Spleen (tissue), 11 donors: ENCODE data around the gene SLC22A2. TPM values are rescaled to one million over a fixed set of nuclear protein-coding genes. Genes with fewer than 3 reads are reported as not detected.

Source experiments
- DNase-seq: peaks from one replicate; pipeline ENCODE4 v3.0.0-alpha.2; 2020
- H3K27ac ChIP-seq, 8 donors: fragments of 200-600 bp; sonication (generic) in 7 of 8; 1 replicate in 4 of 8; 2 replicates in 4 of 8; pipeline versions ENCODE4 v1.5.0 to v1.8.0; 2016 to 2021; ENCODE audit warnings: inconsistent platforms in 4 of 8, mild to moderate bottlenecking in 4 of 8, moderate library complexity in 1 of 8
- H3K27me3 ChIP-seq, 7 donors: fragments of 200-600 bp; sonication (generic) in 6 of 7; replicated peaks in 1 of 7; 1 replicate in 4 of 7; 2 replicates in 3 of 7; pipeline versions ENCODE4 v1.5.0 to v1.8.0; 2016 to 2021; ENCODE audit warnings: inconsistent platforms in 3 of 7, mild to moderate bottlenecking in 1 of 7
- H3K36me3 ChIP-seq, 6 donors: fragments of 200-600 bp; sonication (generic) in 5 of 6; 1 replicate in 4 of 6; 2 replicates in 2 of 6; pipeline versions ENCODE4 v1.5.0 to v1.8.0; 2016 to 2021; ENCODE audit warnings: inconsistent platforms in 2 of 6
- H3K4me1 ChIP-seq, 6 donors: fragments of 200-600 bp; sonication (generic) in 5 of 6; 1 replicate in 3 of 6; 2 replicates in 3 of 6; pipeline versions ENCODE4 v1.5.0 to v1.8.0; 2016 to 2021; ENCODE audit warnings: inconsistent platforms in 3 of 6
- H3K4me3 ChIP-seq, 8 donors: fragments of 200-600 bp; sonication (generic) in 7 of 8; 1 replicate in 4 of 8; 2 replicates in 4 of 8; pipeline versions ENCODE4 v1.5.0 to v1.8.0; 2016 to 2021; ENCODE audit warnings: inconsistent platforms in 4 of 8, mild to moderate bottlenecking in 4 of 8, moderate library complexity in 2 of 8
- H3K9me3 ChIP-seq, 8 donors: fragments of 200-600 bp; sonication (generic) in 7 of 8; 1 replicate in 4 of 8; 2 replicates in 4 of 8; pipeline versions ENCODE4 v1.5.0 to v1.8.0; 2016 to 2021; ENCODE audit warnings: inconsistent platforms in 4 of 8
- CTCF ChIP-seq, 11 experiments: fragments of 200-600 bp in 7 of 11; fragments of 450-650 bp in 4 of 11; sonication (generic) in 4 of 11; IDR thresholded peaks in 8 of 11; conservative IDR thresholded peaks in 3 of 11; 1 replicate in 7 of 11; 2 replicates in 4 of 11; pipeline versions ENCODE4 v1.4.0 to v1.8.0; 2016 to 2021; ENCODE audit warnings: antibody characterized with exemption in 11 of 11, inconsistent platforms in 4 of 11, mild to moderate bottlenecking in 1 of 11
- POLR2A ChIP-seq, 3 donors: fragments of 450-650 bp; IDR thresholded peaks; one replicate each; pipeline ENCODE4 v1.5.1; 2017; ENCODE audit warnings: antibody characterized with exemption in 3 of 3, mild to moderate bottlenecking in 1 of 3
- POLR2AphosphoS5 ChIP-seq, 3 donors: sonication (generic); formaldehyde crosslinking; IDR thresholded peaks; one replicate each; pipeline ENCODE4 v1.5.1; 2017; ENCODE audit warnings: antibody characterized with exemption in 3 of 3
- WGBS, 5 donors: extraction: QIAGEN DNeasy Blood & Tissue Kit in 3 of 5; methylation state at CpG; one replicate each; pipeline versions ENCODE4 v1.1.5 to v1.1.7; 2013 to 2018; 5-methylcytosine and 5-hydroxymethylcytosine counted together
- intact Hi-C: fragments of 100-400 bp; cut with DNase I; formaldehyde crosslinking; loops from one replicate; pipeline ENCODE4 v1.15.0; 2023; ENCODE audit warnings: low total_unique reads
- polyA plus RNA-seq, 3 donors: library from polyadenylated mRNA; stranded (reverse); fragments of 200-250 nt; gene quantifications; one replicate each; pipeline ENCODE4 v1.2.1, GENCODE V29; 2013
- total RNA-seq, 7 donors: library from RNA; depleted of rRNA in 3 of 7; stranded (reverse); fragments of >200 nt in 3 of 7; fragmentation: NEBNext Ultra II Directional in 4 of 7; extraction: Animal tissue kit (Norgen Biotek cat#: 25700) in 4 of 7; gene quantifications; one replicate each; pipeline versions ENCODE4 v1.1.0 to v1.2.1, GENCODE V29; 2016 to 2021
- donor health status: healthy with polysubstance abuse.
- donor health status: DM: no; HTN: no; CAD: no; lungs with moderate emphysema.
- donor health status: DM: no; HTN: no; CAD: no.
- donor health status: Bipolar disorder and iron deficiency.
- donor health status: healthy.
- donor health status: DM: no; HTN: no; CAD: no.
- donor health status: DM: yes; HTN: yes; CAD: no.

SLC22A2 gene
- total and polyA plus RNA-seq, 10 donors = not detected

- Histone ChIP-seq H3K27ac (no peak overlapping the region), H3K4me3 (no peak overlapping the region), H3K36me3 (no peaks in the 10 kb centered on the region), H3K4me1 (no peaks in the 10 kb centered on the region), H3K27me3 (peaks cover 0 to 16% (median 0%) of the 10 kb centered on the region in 7 donors), H3K9me3 (no peaks in the 10 kb centered on the region)
- no peak for DNase-seq
- WGBS, 5 donors = 84 to 100% (median 92%) methylated on average over 1 of the region's 1 CpG
- intact Hi-C loops = no loop called here
- no peak for TF ChIP-seq POLR2AphosphoS5 (IDR thresholded peaks at IDR 0.05)
- no peak for TF ChIP-seq CTCF (IDR thresholded peaks at IDR 0.05 in 8 of 11, conservative IDR thresholded peaks at IDR 0.05 in 3 of 11)
- TF ChIP-seq POLR2A (IDR thresholded peaks at IDR 0.05) = no peak
These were observed 2.2 kb downstream of the SLC22A2 start for GRCh38 chr6:160256445-160256844.

GRCh38 chr6:160254467-160255312 lies 3.9 kb downstream of the SLC22A2 start:
- 46 to 57% (median 54%) methylated on average over 7 of the region's 7 CpGs for WGBS, 5 donors
- Histone ChIP-seq H3K4me1 (no peaks in the 10 kb centered on the region), H3K9me3 (no peaks in the 10 kb centered on the region), H3K27me3 (peaks cover 0 to 16% (median 0%) of the 10 kb centered on the region in 7 donors), H3K4me3 (no peak overlapping the region), H3K36me3 (no peaks in the 10 kb centered on the region), H3K27ac (no peak overlapping the region)
- intact Hi-C loops = no loop called here
- DNase-seq = no peak
- TF ChIP-seq CTCF (IDR thresholded peaks at IDR 0.05 in 8 of 11, conservative IDR thresholded peaks at IDR 0.05 in 3 of 11) (no peak), POLR2A (IDR thresholded peaks at IDR 0.05) (no peak), POLR2AphosphoS5 (IDR thresholded peaks at IDR 0.05) (no peak)

- intact Hi-C loops = no loop called here
- no peaks in the 10 kb centered on the region for H3K9me3 ChIP-seq
- TF ChIP-seq POLR2AphosphoS5 (IDR thresholded peaks at IDR 0.05) (no peak), POLR2A (IDR thresholded peaks at IDR 0.05) (no peak), CTCF (IDR thresholded peaks at IDR 0.05 in 8 of 11, conservative IDR thresholded peaks at IDR 0.05 in 3 of 11) (no peak)
- H3K4me1 ChIP-seq = no peaks in the 10 kb centered on the region
- H3K4me3 ChIP-seq = no peak overlapping the region
- WGBS, 5 donors = 69 to 93% (median 84%) methylated on average over 1 of the region's 1 CpG
- DNase-seq = no peak
- H3K27ac ChIP-seq = no peak overlapping the region
- no peaks in the 10 kb centered on the region for H3K36me3 ChIP-seq
- H3K27me3 ChIP-seq = peaks cover 0 to 16% (median 0%) of the 10 kb centered on the region in 7 donors
These were observed 4.9 kb downstream of the SLC22A2 start for GRCh38 chr6:160253714-160254113.

- Histone ChIP-seq H3K27ac (no peak overlapping the region), H3K9me3 (no peaks in the 10 kb centered on the region), H3K4me3 (no peak overlapping the region), H3K4me1 (no peaks in the 10 kb centered on the region), H3K27me3 (peaks cover 0 to 12% (median 0%) of the 10 kb centered on the region in 7 donors), H3K36me3 (no peaks in the 10 kb centered on the region)
- no peak for DNase-seq
- TF ChIP-seq CTCF (IDR thresholded peaks at IDR 0.05 in 8 of 11, conservative IDR thresholded peaks at IDR 0.05 in 3 of 11) = no peak
- no peak for TF ChIP-seq POLR2AphosphoS5 (IDR thresholded peaks at IDR 0.05)
- no peak for TF ChIP-seq POLR2A (IDR thresholded peaks at IDR 0.05)
- 34 to 53% (median 38%) methylated on average over 3 of the region's 3 CpGs for WGBS, 5 donors
- intact Hi-C loops = no loop called here
These were observed 5.3 kb downstream of the SLC22A2 start for GRCh38 chr6:160253292-160253691.
